Stimulated activated CD8-positive, alpha-beta memory T cell treated with anti-CD3 and anti-CD28 coated beads, Interleukin-2, amount 100 ng/mL, for 48 hours (primary cell): ENCODE measurements around the gene RPL34.
A peak's percentile ranks its signal among the peaks of the same experiment; 100 is the strongest.

Experiments
- DNase-seq, 2 donors: peaks; one replicate each; pipeline ENCODE4 v3.0.0-alpha.2; 2020; ENCODE audit warnings: low read depth in 2 of 2

RPL34 gene

GRCh38 chr4:108624263-108625056 is 4.1 kb downstream of the RPL34 start:
- DNase-seq, result no peak

GRCh38 chr4:108626056-108626455 is 5.7 kb downstream of the RPL34 start:
- no peak for DNase-seq

GRCh38 chr4:108628411-108628810 is 8.0 kb downstream of the RPL34 start:
- DNase-seq, result no peak

- no peak for DNase-seq
Observed at GRCh38 chr4:108635070-108635655, 14.8 kb downstream of the RPL34 start.

GRCh38 chr4:108636246-108636645 is 15.9 kb downstream of the RPL34 start:
- no peak for DNase-seq

GRCh38 chr4:108637856-108638255 is 17.5 kb downstream of the RPL34 start:
- DNase-seq, result no peak

GRCh38 chr4:108644237-108644636 is 23.9 kb downstream of the RPL34 start:
- no peak for DNase-seq

- no peak for DNase-seq
Observed at GRCh38 chr4:108646706-108647105, 26.3 kb downstream of the RPL34 start.

- DNase-seq, result no peak
Observed at GRCh38 chr4:108649863-108650211, 29.5 kb downstream of the RPL34 start.

GRCh38 chr4:108650212-108651013 is 30.0 kb downstream of the RPL34 start, which contains the start of gene OSTC:
Gene OSTC, plus strand, starts transcription at chr4:108650599. Its CDS starts 57 bp downstream, at chr4:108650656.
- DNase-seq, result peak; percentile 87 to 91

GRCh38 chr4:108651014-108651791 is 30.8 kb downstream of the RPL34 start:
- no peak for DNase-seq

GRCh38 chr4:108662629-108663028 is 42.3 kb downstream of the RPL34 start:
- no peak for DNase-seq

- no peak for DNase-seq
Observed at GRCh38 chr4:108674356-108674977, 54.1 kb downstream of the RPL34 start.
